Activated CD8-positive, alpha-beta T cell treated with anti-CD3 and anti-CD28 coated beads for 36 hours (primary cell): ENCODE results near the gene UNC13C. TPM values are rescaled to one million over a fixed set of nuclear protein-coding genes. Genes with fewer than 3 reads are reported as not detected.

Source experiments
- ATAC-seq: fragments of 200-7000 bp; cut with Tn5 transposase; one replicate; pipeline ENCODE4 v1.10.0; 2021; ENCODE audit warnings: mild to moderate bottlenecking, moderate library complexity
- CTCF ChIA-PET: fragments of 350-600 bp; sonication (Branson Sonifier 250); formaldehyde crosslinking; loops from one replicate; lab custom pipeline; 2021; ENCODE audit warnings: antibody characterized with exemption; lab: Charles Lee
- POLR2A ChIA-PET: fragments of 350-600 bp; sonication (Branson Sonifier 250); formaldehyde crosslinking; loops from one replicate; lab custom pipeline; 2021; ENCODE audit warnings: antibody characterized with exemption; lab: Charles Lee
- DNase-seq: peaks from one replicate; pipeline ENCODE4 v3.0.0-alpha.2; 2020
- H3K27ac Mint-ChIP-seq: one replicate; pipeline ENCODE4 v1.8.0; 2021; ENCODE audit warnings: mild to moderate bottlenecking, mixed read lengths
- H3K27me3 Mint-ChIP-seq: one replicate; pipeline ENCODE4 v1.8.0; 2021; ENCODE audit warnings: mixed read lengths
- H3K36me3 Mint-ChIP-seq: one replicate; pipeline ENCODE4 v1.8.0; 2021; ENCODE audit warnings: low read depth, mixed read lengths
- H3K4me1 Mint-ChIP-seq: one replicate; pipeline ENCODE4 v1.8.0; 2021; ENCODE audit warnings: low read depth, mixed read lengths
- H3K4me3 Mint-ChIP-seq: one replicate; pipeline ENCODE4 v1.8.0; 2021; ENCODE audit warnings: mild to moderate bottlenecking, moderate library complexity, mixed read lengths
- H3K9me3 Mint-ChIP-seq: one replicate; pipeline ENCODE4 v1.8.0; 2021; ENCODE audit warnings: mixed read lengths
- intact Hi-C: fragments of 100-400 bp; cut with micrococcal nuclease; formaldehyde crosslinking; loops from one replicate; pipeline ENCODE4 v1.10.0; 2022
- total RNA-seq, 2 experiments: library from RNA; stranded (reverse); gene quantifications; one replicate each; pipeline ENCODE4 v1.2.3, GENCODE V29; 2021
- TF ChIP-seq, protein P1 (sequence below): fragments of 200-600 bp; IDR thresholded peaks from one replicate; pipeline ENCODE4 v1.8.0; 2022; ENCODE audit warnings: antibody characterized with exemption, mild to moderate bottlenecking

Gene UNC13C
- total RNA-seq, 2 experiments from 2014 or later: not detected

GRCh38 chr15:54250326-54250725 is 272.1 kb downstream of the UNC13C start:
- CTCF ChIA-PET: no interaction called here
- Mint-ChIP-seq H3K27me3 (no peaks in the 10 kb centered on the region), H3K4me3 (no peak overlapping the region), H3K36me3 (no peaks in the 10 kb centered on the region), H3K4me1 (no peaks in the 10 kb centered on the region), H3K9me3 (no peaks in the 10 kb centered on the region), H3K27ac (no peak overlapping the region)
- DNase-seq: no peak
- no peak for ATAC-seq
- TF ChIP-seq, protein P1, sequence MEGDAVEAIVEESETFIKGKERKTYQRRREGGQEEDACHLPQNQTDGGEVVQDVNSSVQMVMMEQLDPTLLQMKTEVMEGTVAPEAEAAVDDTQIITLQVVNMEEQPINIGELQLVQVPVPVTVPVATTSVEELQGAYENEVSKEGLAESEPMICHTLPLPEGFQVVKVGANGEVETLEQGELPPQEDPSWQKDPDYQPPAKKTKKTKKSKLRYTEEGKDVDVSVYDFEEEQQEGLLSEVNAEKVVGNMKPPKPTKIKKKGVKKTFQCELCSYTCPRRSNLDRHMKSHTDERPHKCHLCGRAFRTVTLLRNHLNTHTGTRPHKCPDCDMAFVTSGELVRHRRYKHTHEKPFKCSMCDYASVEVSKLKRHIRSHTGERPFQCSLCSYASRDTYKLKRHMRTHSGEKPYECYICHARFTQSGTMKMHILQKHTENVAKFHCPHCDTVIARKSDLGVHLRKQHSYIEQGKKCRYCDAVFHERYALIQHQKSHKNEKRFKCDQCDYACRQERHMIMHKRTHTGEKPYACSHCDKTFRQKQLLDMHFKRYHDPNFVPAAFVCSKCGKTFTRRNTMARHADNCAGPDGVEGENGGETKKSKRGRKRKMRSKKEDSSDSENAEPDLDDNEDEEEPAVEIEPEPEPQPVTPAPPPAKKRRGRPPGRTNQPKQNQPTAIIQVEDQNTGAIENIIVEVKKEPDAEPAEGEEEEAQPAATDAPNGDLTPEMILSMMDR: no peak
- intact Hi-C loops: no loop called here
- POLR2A ChIA-PET: no interaction called here

DNA sequence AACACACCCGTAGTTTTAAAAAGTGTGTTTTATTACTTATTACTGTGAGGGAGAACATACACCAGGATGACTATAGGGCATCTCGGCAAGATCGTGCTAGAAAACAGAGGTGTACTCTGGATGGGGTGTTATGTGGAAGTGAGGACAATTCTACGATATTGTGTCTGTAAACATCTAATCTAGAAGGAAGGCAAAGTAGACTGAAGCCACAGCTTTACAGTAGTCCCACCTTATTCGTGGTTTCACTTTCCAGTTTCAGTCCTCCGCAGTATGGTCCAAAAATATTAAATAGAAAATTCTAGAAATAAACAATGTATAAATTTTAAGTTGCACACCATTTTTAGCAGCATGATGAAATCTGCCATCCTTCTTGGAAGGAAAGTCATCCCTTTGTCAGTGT is 277.9 kb downstream of the UNC13C start:
- Mint-ChIP-seq H3K27ac (no peak overlapping the region), H3K4me1 (no peaks in the 10 kb centered on the region), H3K4me3 (no peak overlapping the region), H3K27me3 (no peaks in the 10 kb centered on the region), H3K36me3 (no peaks in the 10 kb centered on the region), H3K9me3 (no peaks in the 10 kb centered on the region)
- TF ChIP-seq, protein P1: no peak
- no peak for ATAC-seq
- ChIA-PET CTCF (no interaction called here), POLR2A (no interaction called here)
- DNase-seq: no peak
- intact Hi-C loops: no loop called here

GRCh38 chr15:54273928-54274327 is 295.7 kb downstream of the UNC13C start:
- ATAC-seq (no peak), DNase-seq (peak; percentile 7)
- POLR2A ChIA-PET: no interaction called here
- CTCF ChIA-PET: no interaction called here
- TF ChIP-seq, protein P1: no peak
- H3K27me3 Mint-ChIP-seq: peaks cover 2% of the 10 kb centered on the region
- no peaks in the 10 kb centered on the region for H3K36me3 Mint-ChIP-seq
- no peak overlapping the region for H3K4me3 Mint-ChIP-seq
- H3K9me3 Mint-ChIP-seq: no peaks in the 10 kb centered on the region
- intact Hi-C loops: no loop called here
- no peaks in the 10 kb centered on the region for H3K4me1 Mint-ChIP-seq
- H3K27ac Mint-ChIP-seq: no peak overlapping the region

DNA sequence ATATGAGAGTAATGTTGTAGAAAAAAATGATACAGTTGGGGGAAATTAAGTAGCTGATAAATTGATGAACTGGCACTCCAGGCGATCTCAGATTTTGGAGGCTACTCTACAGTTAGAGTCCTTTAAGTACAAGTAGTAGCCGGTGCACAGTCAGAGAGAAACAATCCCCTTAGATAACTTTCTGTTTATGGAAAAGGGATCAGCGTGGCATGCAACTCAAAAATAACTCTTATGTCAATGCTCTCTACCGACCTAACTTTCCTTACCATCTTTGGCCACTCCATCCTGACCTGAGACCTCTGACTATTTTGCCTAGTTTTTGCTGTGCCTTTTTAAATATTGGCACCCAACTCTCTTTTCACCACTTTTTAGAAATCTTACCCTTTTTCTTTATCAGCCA is 299.6 kb downstream of the UNC13C start:
- CTCF ChIA-PET: no interaction called here

DNA sequence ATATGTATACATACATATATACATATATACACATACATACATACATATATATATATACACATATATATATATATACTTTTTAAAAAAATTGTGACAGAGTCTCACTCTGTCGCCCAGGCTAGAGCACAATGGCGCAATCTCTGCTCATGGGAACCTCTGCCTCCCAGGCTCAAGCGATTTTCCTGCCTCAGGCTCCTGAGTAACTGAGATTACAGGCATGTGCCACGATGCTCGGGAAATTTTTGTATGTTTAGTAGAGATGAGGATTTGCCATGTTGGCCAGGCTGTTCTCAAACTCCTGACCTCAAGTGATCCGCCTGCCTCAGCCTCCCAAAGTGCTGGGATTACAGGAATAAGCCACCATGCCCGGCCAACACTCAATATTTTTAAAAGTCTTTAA is 302.5 kb downstream of the UNC13C start:
- ATAC-seq (no peak), DNase-seq (no peak)
- Mint-ChIP-seq H3K4me1 (no peaks in the 10 kb centered on the region), H3K9me3 (no peaks in the 10 kb centered on the region), H3K36me3 (no peaks in the 10 kb centered on the region), H3K4me3 (no peak overlapping the region), H3K27ac (no peak overlapping the region), H3K27me3 (peaks cover 3% of the 10 kb centered on the region)
- TF ChIP-seq, protein P1: no peak
- ChIA-PET POLR2A (no interaction called here), CTCF (no interaction called here)
- intact Hi-C loops: no loop called here

More for the DNA sequence above, 299.6 kb downstream of the UNC13C start:
- no peak overlapping the region for H3K4me3 Mint-ChIP-seq
- POLR2A ChIA-PET: no interaction called here
- no peaks in the 10 kb centered on the region for H3K36me3 Mint-ChIP-seq
- TF ChIP-seq, protein P1: no peak
- ATAC-seq (no peak), DNase-seq (no peak)
- intact Hi-C loops: no loop called here
- H3K27me3 Mint-ChIP-seq: peaks cover 2% of the 10 kb centered on the region
- no peaks in the 10 kb centered on the region for H3K4me1 Mint-ChIP-seq
- no peaks in the 10 kb centered on the region for H3K9me3 Mint-ChIP-seq
- no peak overlapping the region for H3K27ac Mint-ChIP-seq
